Measurements from ENCODE around the gene FGD5. TPM values are rescaled to one million over a fixed set of nuclear protein-coding genes. Genes with fewer than 3 reads are reported as not detected.
"Not testable (repeated sequence)": the region's sequence is repeated elsewhere in the genome, so short reads cannot be mapped to it uniquely, and the experiment has no call there.

Gene FGD5
- total RNA-seq, 2 experiments from 2014 or later, result 0.10 TPM; not detected in 1

GRCh38 chr3:14894085-14894484, 75.3 kb downstream of the FGD5 start:
- Mint-ChIP-seq H3K4me1 (peaks cover 26% of the 10 kb centered on the region), H3K27me3 (peaks cover 47% of the 10 kb centered on the region)
- CTCF ChIA-PET, result interaction anchor here (0.7 to 1.5 kb wide), 3 partner anchors 27 to 243 kb away, joined by 3 to 5 read pairs (median 4); no protein-coding TSS in a partner anchor

GRCh38 chr3:14897266-14897665, 78.5 kb downstream of the FGD5 start:
- Mint-ChIP-seq H3K27me3 (peaks cover 41% of the 10 kb centered on the region), H3K4me3 (no peak overlapping the region), H3K36me3 (ENCODE audit: low read depth) (no peaks in the 10 kb centered on the region), H3K9me3 (no peaks in the 10 kb centered on the region), H3K4me1 (peaks cover 4% of the 10 kb centered on the region), H3K27ac (no peak overlapping the region)
- ChIA-PET CTCF (interaction anchor here (1.1 to 1.6 kb wide), 2 partner anchors 11 to 24 kb away, joined by 3 to 4 read pairs; no protein-coding TSS in a partner anchor), POLR2A (no interaction called here)
- no peak for DNase-seq

More at GRCh38 chr3:14894085-14894484, 75.3 kb downstream of the FGD5 start:
- no peaks in the 10 kb centered on the region for H3K36me3 Mint-ChIP-seq (ENCODE audit: low read depth)
- POLR2A ChIA-PET, result no interaction called here
- no peak overlapping the region for H3K4me3 Mint-ChIP-seq
- no peak overlapping the region for H3K27ac Mint-ChIP-seq
- no peaks in the 10 kb centered on the region for H3K9me3 Mint-ChIP-seq
- no peak for DNase-seq

- Mint-ChIP-seq H3K4me1 (peaks cover 4% of the 10 kb centered on the region), H3K27ac (no peak overlapping the region), H3K36me3 (ENCODE audit: low read depth) (no peaks in the 10 kb centered on the region), H3K27me3 (peaks cover 40% of the 10 kb centered on the region), H3K9me3 (no peaks in the 10 kb centered on the region), H3K4me3 (no peak overlapping the region)
- DNase-seq, result no peak
- ChIA-PET CTCF (interaction anchor here (0.9 kb wide), 1 partner anchor 22 kb away, joined by 3 read pairs; no protein-coding TSS in a partner anchor), POLR2A (no interaction called here)
These were observed 80.2 kb downstream of the FGD5 start for GRCh38 chr3:14898929-14899328.

GRCh38 chr3:14899993-14900618, 81.3 kb downstream of the FGD5 start:
- Mint-ChIP-seq H3K4me1 (peaks cover 4% of the 10 kb centered on the region), H3K9me3 (peaks cover 1% of the 10 kb centered on the region), H3K27ac (no peak overlapping the region), H3K27me3 (peaks cover 33% of the 10 kb centered on the region), H3K36me3 (ENCODE audit: low read depth) (no peaks in the 10 kb centered on the region), H3K4me3 (no peak overlapping the region)
- ChIA-PET CTCF (no interaction called here), POLR2A (no interaction called here)
- DNase-seq, result no peak

- CTCF ChIA-PET, result no interaction called here
- Mint-ChIP-seq H3K9me3 (peaks cover 6% of the 10 kb centered on the region), H3K27ac (no peak overlapping the region), H3K4me1 (peaks cover 4% of the 10 kb centered on the region), H3K4me3 (no peak overlapping the region), H3K27me3 (peaks cover 31% of the 10 kb centered on the region), H3K36me3 (ENCODE audit: low read depth) (no peaks in the 10 kb centered on the region)
- no peak for DNase-seq
- POLR2A ChIA-PET, result no interaction called here
These were observed 82.4 kb downstream of the FGD5 start for GRCh38 chr3:14900881-14901873.

GRCh38 chr3:14902719-14903118, 84.0 kb downstream of the FGD5 start:
- H3K9me3 Mint-ChIP-seq, result peaks cover 6% of the 10 kb centered on the region
- H3K27me3 Mint-ChIP-seq, result peaks cover 22% of the 10 kb centered on the region
- no peaks in the 10 kb centered on the region for H3K36me3 Mint-ChIP-seq (ENCODE audit: low read depth)
- no peak for DNase-seq
- no peak overlapping the region for H3K27ac Mint-ChIP-seq
- ChIA-PET CTCF (no interaction called here), POLR2A (no interaction called here)
- no peak overlapping the region for H3K4me3 Mint-ChIP-seq
- peaks cover 4% of the 10 kb centered on the region for H3K4me1 Mint-ChIP-seq

GRCh38 chr3:14903501-14903900, 84.7 kb downstream of the FGD5 start:
- H3K9me3 Mint-ChIP-seq; DNase-seq; CTCF ChIA-PET; H3K4me3 Mint-ChIP-seq; POLR2A ChIA-PET; H3K4me1 Mint-ChIP-seq; H3K27ac Mint-ChIP-seq; H3K36me3 Mint-ChIP-seq (ENCODE audit: low read depth): not testable (repeated sequence)
- H3K27me3 Mint-ChIP-seq, result peaks cover 20% of the 10 kb centered on the region

- no peaks in the 10 kb centered on the region for H3K4me1 Mint-ChIP-seq
- CTCF ChIA-PET, result interaction anchor here (1.0 kb wide), 1 partner anchor 16 kb away, joined by 4 read pairs; no protein-coding TSS in a partner anchor
- H3K9me3 Mint-ChIP-seq, result peaks cover 6% of the 10 kb centered on the region
- H3K4me3 Mint-ChIP-seq, result no peak overlapping the region
- no peaks in the 10 kb centered on the region for H3K36me3 Mint-ChIP-seq (ENCODE audit: low read depth)
- no peak for DNase-seq
- POLR2A ChIA-PET, result no interaction called here
- peaks cover 16% of the 10 kb centered on the region for H3K27me3 Mint-ChIP-seq
- no peak overlapping the region for H3K27ac Mint-ChIP-seq
These were observed 86.4 kb downstream of the FGD5 start for GRCh38 chr3:14905055-14905657.

- Mint-ChIP-seq H3K4me3 (no peak overlapping the region), H3K27me3 (peaks cover 16% of the 10 kb centered on the region), H3K36me3 (ENCODE audit: low read depth) (no peaks in the 10 kb centered on the region), H3K27ac (no peak overlapping the region), H3K9me3 (peaks cover 6% of the 10 kb centered on the region), H3K4me1 (no peaks in the 10 kb centered on the region)
- POLR2A ChIA-PET, result interaction anchor here (0.6 kb wide), 1 partner anchor 22 kb away, joined by 3 read pairs; no protein-coding TSS in a partner anchor
- no peak for DNase-seq
- CTCF ChIA-PET, result no interaction called here
These were observed 87.7 kb downstream of the FGD5 start for GRCh38 chr3:14906355-14906971.

- POLR2A ChIA-PET, result no interaction called here
- H3K27ac Mint-ChIP-seq, result no peak overlapping the region
- DNase-seq, result no peak
- H3K4me1 Mint-ChIP-seq, result no peaks in the 10 kb centered on the region
- H3K4me3 Mint-ChIP-seq, result no peak overlapping the region
- CTCF ChIA-PET, result no interaction called here
- peaks cover 17% of the 10 kb centered on the region for H3K27me3 Mint-ChIP-seq
- peaks cover 6% of the 10 kb centered on the region for H3K9me3 Mint-ChIP-seq
- H3K36me3 Mint-ChIP-seq (ENCODE audit: low read depth), result no peaks in the 10 kb centered on the region
These were observed 88.5 kb downstream of the FGD5 start for GRCh38 chr3:14907043-14907966.

- Mint-ChIP-seq H3K27ac (no peak overlapping the region), H3K27me3 (peaks cover 19% of the 10 kb centered on the region), H3K4me3 (no peak overlapping the region), H3K36me3 (ENCODE audit: low read depth) (no peaks in the 10 kb centered on the region), H3K9me3 (peaks cover 6% of the 10 kb centered on the region), H3K4me1 (no peaks in the 10 kb centered on the region)
- DNase-seq, result no peak
- CTCF ChIA-PET, result interaction anchor here (0.7 to 1.2 kb wide), 2 partner anchors 12 to 166 kb away, joined by 3 to 4 read pairs; no protein-coding TSS in a partner anchor
- POLR2A ChIA-PET, result no interaction called here
These were observed 90.5 kb downstream of the FGD5 start for GRCh38 chr3:14909250-14909649.

GRCh38 chr3:14911651-14912050, 92.9 kb downstream of the FGD5 start:
- DNase-seq, result no peak
- Mint-ChIP-seq H3K27me3 (peaks cover 11% of the 10 kb centered on the region), H3K4me3 (no peak overlapping the region), H3K9me3 (no peaks in the 10 kb centered on the region), H3K4me1 (no peaks in the 10 kb centered on the region), H3K27ac (no peak overlapping the region), H3K36me3 (ENCODE audit: low read depth) (no peaks in the 10 kb centered on the region)
- CTCF ChIA-PET, result interaction anchor here (2.1 to 2.3 kb wide), 2 partner anchors 10 to 15 kb away, joined by 6 read pairs; no protein-coding TSS in a partner anchor
- POLR2A ChIA-PET, result no interaction called here
